Peyer's patch (tissue), 4 donors: ENCODE data around the gene STRN3. TPM values are rescaled to one million over a fixed set of nuclear protein-coding genes. Genes with fewer than 3 reads are reported as not detected.
"Not testable (repeated sequence)": the region's sequence is repeated elsewhere in the genome, so short reads cannot be mapped to it uniquely, and the experiment has no call there.

Experiments
- DNase-seq, 3 donors: peaks; one replicate each; pipeline ENCODE4 v3.0.0-alpha.2; 2017 to 2019
- H3K27ac ChIP-seq, 4 donors: fragments of 200-600 bp; sonication (generic); one replicate each; pipeline ENCODE4 v1.5.1; 2016 to 2019
- H3K27me3 ChIP-seq, 2 donors: fragments of 200-600 bp; sonication (generic); one replicate each; pipeline ENCODE4 v1.5.1; 2019
- H3K36me3 ChIP-seq, 3 donors: fragments of 200-600 bp; sonication (generic); one replicate each; pipeline ENCODE4 v1.5.1; 2016 to 2019
- H3K4me1 ChIP-seq, 4 donors: fragments of 200-600 bp; sonication (generic); one replicate each; pipeline ENCODE4 v1.5.1; 2016 to 2019
- H3K4me3 ChIP-seq, 4 donors: fragments of 200-600 bp; sonication (generic); 1 replicate in 3 of 4; 2 replicates in 1 of 4; pipeline ENCODE4 v1.5.1; 2016 to 2019; ENCODE audit warnings: mild to moderate bottlenecking in 1 of 4
- H3K9me3 ChIP-seq, 4 donors: fragments of 200-600 bp; sonication (generic); one replicate each; pipeline ENCODE4 v1.5.1; 2016 to 2019; ENCODE audit warnings: mild to moderate bottlenecking in 1 of 4
- CTCF ChIP-seq, 6 experiments: fragments of 450-650 bp in 4 of 6; fragments of 200-600 bp in 2 of 6; sonication (generic) in 1 of 6; IDR thresholded peaks; one replicate each; pipeline ENCODE4 v1.5.1; 2017 to 2019; ENCODE audit warnings: antibody characterized with exemption in 6 of 6, mild to moderate bottlenecking in 3 of 6, moderate library complexity in 1 of 6
- POLR2A ChIP-seq, 2 donors: fragments of 450-650 bp; IDR thresholded peaks; one replicate each; pipeline ENCODE4 v1.5.1; 2017; ENCODE audit warnings: antibody characterized with exemption in 2 of 2, mild to moderate bottlenecking in 2 of 2, moderate library complexity in 2 of 2
- total RNA-seq, 4 donors: library from RNA; depleted of rRNA; stranded (reverse); fragments of >200 nt; gene quantifications; one replicate each; pipeline ENCODE4 v1.1.0, GENCODE V29; 2016

STRN3 gene
- total RNA-seq, 4 donors from 2014 or later = 21.1 to 46.2 (median 26.8) TPM

- Histone ChIP-seq H3K36me3 (peaks cover 0 to 64% (median 0%) of the 10 kb centered on the region in 3 donors), H3K9me3 (no peaks in the 10 kb centered on the region), H3K27ac (no peak overlapping the region), H3K27me3 (no peaks in the 10 kb centered on the region), H3K4me1 (no peaks in the 10 kb centered on the region), H3K4me3 (no peak overlapping the region)
- no peak for TF ChIP-seq CTCF (IDR thresholded peaks at IDR 0.05)
- no peak for TF ChIP-seq POLR2A (IDR thresholded peaks at IDR 0.05)
- DNase-seq = no peak
Measured at GRCh38 chr14:30908826-30909225, 117.4 kb downstream of the STRN3 start.

GRCh38 chr14:30907659-30908057 is 118.5 kb downstream of the STRN3 start:
- H3K36me3 ChIP-seq = peaks cover 0 to 70% (median 0%) of the 10 kb centered on the region in 3 donors
- DNase-seq = no peak
- H3K27me3 ChIP-seq = no peaks in the 10 kb centered on the region
- no peak overlapping the region for H3K4me3 ChIP-seq
- no peaks in the 10 kb centered on the region for H3K4me1 ChIP-seq
- no peak overlapping the region for H3K27ac ChIP-seq
- no peaks in the 10 kb centered on the region for H3K9me3 ChIP-seq
- TF ChIP-seq CTCF (IDR thresholded peaks at IDR 0.05) = no peak
- TF ChIP-seq POLR2A (IDR thresholded peaks at IDR 0.05) = no peak

GRCh38 chr14:30906752-30907658 is 119.2 kb downstream of the STRN3 start:
- peak in 4 of 6 experiments; percentile 24 to 40 (median 36) for TF ChIP-seq CTCF (IDR thresholded peaks at IDR 0.05)
- no peak for TF ChIP-seq POLR2A (IDR thresholded peaks at IDR 0.05)
- H3K27me3 ChIP-seq = no peaks in the 10 kb centered on the region
- no peak for DNase-seq
- H3K4me3 ChIP-seq = no peak overlapping the region
- H3K36me3 ChIP-seq = peaks cover 0 to 67% (median 0%) of the 10 kb centered on the region in 3 donors
- H3K27ac ChIP-seq = no peak overlapping the region
- no peaks in the 10 kb centered on the region for H3K4me1 ChIP-seq
- H3K9me3 ChIP-seq = no peaks in the 10 kb centered on the region

- H3K4me3 ChIP-seq = no peak overlapping the region
- H3K9me3 ChIP-seq = no peaks in the 10 kb centered on the region
- H3K36me3 ChIP-seq = peaks cover 0 to 45% (median 0%) of the 10 kb centered on the region in 3 donors
- no peaks in the 10 kb centered on the region for H3K4me1 ChIP-seq
- no peaks in the 10 kb centered on the region for H3K27me3 ChIP-seq
- TF ChIP-seq CTCF (IDR thresholded peaks at IDR 0.05) (no peak), POLR2A (IDR thresholded peaks at IDR 0.05) (no peak)
- H3K27ac ChIP-seq = no peak overlapping the region
- DNase-seq = no peak
Measured at GRCh38 chr14:30903285-30904124, 122.7 kb downstream of the STRN3 start.

GRCh38 chr14:30897121-30897520 is 129.1 kb downstream of the STRN3 start:
- not testable (repeated sequence) for H3K4me1 ChIP-seq, H3K27me3 ChIP-seq, H3K9me3 ChIP-seq, H3K27ac ChIP-seq, H3K4me3 ChIP-seq, DNase-seq
- peaks cover 0 to 18% (median 0%) of the 10 kb centered on the region in 3 donors for H3K36me3 ChIP-seq

GRCh38 chr14:30896435-30896834 is 129.7 kb downstream of the STRN3 start:
- Histone ChIP-seq H3K9me3 (no peaks in the 10 kb centered on the region), H3K27me3 (no peaks in the 10 kb centered on the region), H3K36me3 (peaks cover 0 to 17% (median 0%) of the 10 kb centered on the region in 3 donors), H3K4me1 (no peaks in the 10 kb centered on the region), H3K27ac (no peak overlapping the region), H3K4me3 (no peak overlapping the region)
- DNase-seq = no peak
- TF ChIP-seq POLR2A (IDR thresholded peaks at IDR 0.05) (no peak), CTCF (IDR thresholded peaks at IDR 0.05) (no peak)
